ENCODE data around the gene PDE4B.

- no peak for TF ChIP-seq POLR2A (IDR thresholded peaks at IDR 0.05)
- TF ChIP-seq CTCF (IDR thresholded peaks at IDR 0.05), result no peak
Observed at GRCh38 chr1:66177510-66177909, 384.8 kb downstream of the PDE4B start.
